GM23338 (cell line): ENCODE results near the gene RBM12. TPM values are rescaled to one million over a fixed set of nuclear protein-coding genes. Genes with fewer than 3 reads are reported as not detected.

Experiments
- ATAC-seq: fragments of 200-7000 bp; cut with Tn5 transposase; 3 replicates; pipeline ENCODE4 v1.9.1; 2020
- DNase-seq: peaks from one replicate; pipeline ENCODE4 v3.0.0-alpha.2; 2015; ENCODE audit warnings: low spot score
- H2AFZ ChIP-seq: fragments of 200-600 bp; sonication (generic); 2 replicates; pipeline ENCODE4 v1.8.0; 2016; ENCODE audit warnings: antibody characterized with exemption, mild to moderate bottlenecking, moderate library complexity
- H3F3A ChIP-seq: fragments of 200-600 bp; sonication (generic); replicated peaks from 2 replicates; pipeline ENCODE4 v1.8.0; 2017; ENCODE audit warnings: antibody characterized with exemption, mixed run types, low read depth
- H3K27ac ChIP-seq: fragments of 200-600 bp; sonication (generic); 2 replicates; pipeline ENCODE4 v1.6.1; 2016; ENCODE audit warnings: low read depth
- H3K27me3 ChIP-seq: fragments of 200-600 bp; sonication (generic); 2 replicates; pipeline ENCODE4 v1.8.0; 2016; ENCODE audit warnings: mild to moderate bottlenecking, mixed run types, moderate library complexity; ENCODE audit not compliant: insufficient read depth
- H3K36me3 ChIP-seq: fragments of 200-600 bp; sonication (generic); 2 replicates; pipeline ENCODE4 v1.8.0; 2016; ENCODE audit warnings: mild to moderate bottlenecking; ENCODE audit not compliant: insufficient read depth
- H3K4me1 ChIP-seq: fragments of 200-600 bp; sonication (generic); 2 replicates; pipeline ENCODE4 v1.8.0; 2016; ENCODE audit warnings: mild to moderate bottlenecking, moderate library complexity; ENCODE audit not compliant: insufficient read depth
- H3K4me2 ChIP-seq: fragments of 200-600 bp; sonication (generic); 2 replicates; pipeline ENCODE4 v1.7.1; 2017; ENCODE audit warnings: mixed run types
- H3K4me3 ChIP-seq: fragments of 200-600 bp; sonication (generic); 2 replicates; pipeline ENCODE4 v1.6.1; 2016; ENCODE audit warnings: mixed run types
- H3K79me2 ChIP-seq: fragments of 200-600 bp; sonication (generic); replicated peaks from 2 replicates; pipeline ENCODE4 v1.8.0; 2017; ENCODE audit warnings: mild to moderate bottlenecking; ENCODE audit not compliant: insufficient read depth
- H3K9me2 ChIP-seq: fragments of 200-600 bp; sonication (generic); 2 replicates; pipeline ENCODE4 v1.8.0; 2017; ENCODE audit not compliant: insufficient read depth
- H4K20me1 ChIP-seq: fragments of 200-600 bp; sonication (generic); replicated peaks from 2 replicates; pipeline ENCODE4 v1.8.0; 2017; ENCODE audit warnings: mild to moderate bottlenecking; ENCODE audit not compliant: insufficient read depth
- H3K27ac Mint-ChIP-seq: 2 replicates; pipeline ENCODE4 v1.8.0; 2020; ENCODE audit warnings: inconsistent platforms, mild to moderate bottlenecking, moderate library complexity, mixed read lengths
- H3K27me3 Mint-ChIP-seq: 3 replicates; pipeline ENCODE4 v1.8.0; 2022; ENCODE audit warnings: low read depth, mild to moderate bottlenecking, moderate library complexity, mixed read lengths, inconsistent platforms; ENCODE audit not compliant: insufficient read depth, poor library complexity
- H3K36me3 Mint-ChIP-seq: 3 replicates; pipeline ENCODE4 v1.8.0; 2021; ENCODE audit warnings: low read depth, mild to moderate bottlenecking, inconsistent platforms, moderate library complexity, mixed read lengths
- H3K4me1 Mint-ChIP-seq: 3 replicates; pipeline ENCODE4 v1.8.0; 2020; ENCODE audit warnings: mild to moderate bottlenecking, inconsistent platforms, mixed read lengths
- H3K4me3 Mint-ChIP-seq: 3 replicates; pipeline ENCODE4 v1.8.0; 2021; ENCODE audit warnings: moderate library complexity, mild to moderate bottlenecking, inconsistent platforms, mixed read lengths
- H3K9me3 Mint-ChIP-seq: 3 replicates; pipeline ENCODE4 v1.8.0; 2020; ENCODE audit warnings: moderate library complexity, mild to moderate bottlenecking, inconsistent platforms, mixed read lengths
- CREB1 ChIP-seq: fragments of 250-450 bp; sonication (Bioruptor Pico); IDR thresholded peaks from 2 replicates; pipeline ENCODE4 v1.5.0; 2020; ENCODE audit warnings: low read depth, mild to moderate bottlenecking, moderate library complexity
- EZH2phosphoT487 ChIP-seq: fragments of 200-600 bp; sonication (generic); IDR thresholded peaks from one replicate; pipeline ENCODE4 v1.8.1; 2018; ENCODE audit warnings: antibody characterized with exemption; ENCODE audit not compliant: unreplicated experiment
- JUNB ChIP-seq: IDR thresholded peaks from one replicate; pipeline ENCODE4 v1.6.1; 2016; ENCODE audit warnings: antibody characterized with exemption; ENCODE audit not compliant: unreplicated experiment
- POLR2AphosphoS5 ChIP-seq: IDR thresholded peaks from 2 replicates; pipeline ENCODE4 v1.6.1; 2016; ENCODE audit warnings: antibody characterized with exemption, low read depth
- polyA plus RNA-seq: library from polyadenylated mRNA; unstranded; fragments of >200 nt; fragmentation: Nextera tagmentation; extraction: Ambion mirVana; gene quantifications from 2 replicates; pipeline ENCODE4 v1.2.1, GENCODE V29; 2016
- total RNA-seq: library from RNA; depleted of rRNA; stranded (reverse); fragments of >200 nt; shearing (Covaris generic); gene quantifications from 2 replicates; pipeline ENCODE4 v1.2.3, GENCODE V29; 2014
- TF ChIP-seq, protein P1 (sequence below): IDR thresholded peaks from 2 replicates; pipeline ENCODE4 v1.6.1; 2016; ENCODE audit warnings: antibody characterized with exemption
- TF ChIP-seq, protein P2 (sequence below), 2 experiments: fragments of 200-600 bp in 1 of 2; sonication (generic) in 1 of 2; conservative IDR thresholded peaks; 2 replicates each; pipeline versions ENCODE4 v1.5.1 to v1.6.1; 2016 to 2017; ENCODE audit warnings: antibody characterized with exemption in 2 of 2, low read depth in 2 of 2, mild to moderate bottlenecking in 2 of 2, moderate library complexity in 1 of 2

RBM12 gene
- total and polyA plus RNA-seq, 2 experiments from 2014 or later: 22.3 to 82.2 TPM

DNA sequence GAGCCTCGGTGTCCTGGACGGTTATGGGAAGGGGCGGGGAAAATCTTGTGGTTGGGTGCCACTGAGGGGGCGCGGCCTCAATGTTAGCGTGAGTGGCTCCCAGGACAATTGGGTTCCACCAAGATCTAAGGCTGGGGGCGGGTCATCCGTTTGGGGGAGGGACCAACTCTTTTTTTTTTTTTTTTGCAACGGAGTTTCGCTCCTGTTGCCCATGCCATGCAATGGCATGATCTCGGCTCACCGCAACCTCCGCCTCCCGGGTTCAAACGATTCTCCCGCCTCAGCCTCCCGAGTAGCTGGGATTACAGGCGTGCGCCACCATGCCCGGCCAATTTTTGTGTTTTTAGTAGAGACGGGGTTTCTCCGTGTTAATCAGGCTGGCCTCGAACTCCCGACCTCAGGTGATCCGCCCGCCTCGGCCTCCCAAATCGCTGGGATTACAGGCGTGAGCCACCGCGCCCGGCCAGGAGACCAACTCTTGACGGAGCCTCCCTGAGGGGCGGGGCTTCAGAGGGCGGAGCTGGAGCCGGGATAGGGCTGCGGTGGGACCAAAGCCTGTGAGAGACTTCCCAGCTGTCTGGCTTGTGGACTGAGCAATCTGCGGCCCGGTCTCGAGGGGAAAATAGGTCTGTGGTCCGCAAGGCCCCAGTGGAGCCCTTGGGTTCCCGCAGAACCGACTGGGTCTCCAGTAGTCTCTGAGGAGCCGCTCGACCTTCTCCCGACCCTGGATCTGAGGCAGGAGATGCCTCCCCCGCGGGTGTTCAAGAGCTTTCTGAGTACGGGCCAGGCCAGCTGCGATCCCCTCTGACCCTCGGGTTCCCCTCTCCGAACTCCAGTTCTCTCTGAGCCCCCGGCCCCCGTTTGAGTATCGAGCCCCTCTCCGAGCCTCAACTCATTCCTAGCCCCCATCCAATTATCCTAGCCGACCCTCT, 48.0 kb downstream of the RBM12 start:
- Histone ChIP-seq H3K9me2 (no peaks in the 10 kb centered on the region), H3K4me1 (peaks cover 21% of the 10 kb centered on the region), H3K27ac (peak overlapping the region; percentile 86; the same call in 1 of the 2 replicates), H3K79me2 (no peaks in the 10 kb centered on the region), H4K20me1 (no peaks in the 10 kb centered on the region), H3F3A (peaks cover 23% of the 10 kb centered on the region), H3K4me3 (peak overlapping the region; percentile 84), H3K27me3 (peaks cover 26% of the 10 kb centered on the region), H2AFZ (peak overlapping the region; percentile 95), H3K36me3 (no peaks in the 10 kb centered on the region), H3K4me2 (peak overlapping the region; percentile 95)
- Mint-ChIP-seq H3K36me3 (no peaks in the 10 kb centered on the region; the same call in 2 of the 3 replicates), H3K27ac (peak overlapping the region; percentile 98), H3K9me3 (no peaks in the 10 kb centered on the region), H3K4me3 (peak overlapping the region; percentile 87), H3K4me1 (peaks cover 14% of the 10 kb centered on the region), H3K27me3 (peaks cover 43% of the 10 kb centered on the region)
- peak; percentile 100 for DNase-seq
- ATAC-seq: peak; percentile 41
- no peak for TF ChIP-seq JUNB
- TF ChIP-seq POLR2AphosphoS5: peak; percentile 29; the same call in 1 of the 2 replicates

DNA sequence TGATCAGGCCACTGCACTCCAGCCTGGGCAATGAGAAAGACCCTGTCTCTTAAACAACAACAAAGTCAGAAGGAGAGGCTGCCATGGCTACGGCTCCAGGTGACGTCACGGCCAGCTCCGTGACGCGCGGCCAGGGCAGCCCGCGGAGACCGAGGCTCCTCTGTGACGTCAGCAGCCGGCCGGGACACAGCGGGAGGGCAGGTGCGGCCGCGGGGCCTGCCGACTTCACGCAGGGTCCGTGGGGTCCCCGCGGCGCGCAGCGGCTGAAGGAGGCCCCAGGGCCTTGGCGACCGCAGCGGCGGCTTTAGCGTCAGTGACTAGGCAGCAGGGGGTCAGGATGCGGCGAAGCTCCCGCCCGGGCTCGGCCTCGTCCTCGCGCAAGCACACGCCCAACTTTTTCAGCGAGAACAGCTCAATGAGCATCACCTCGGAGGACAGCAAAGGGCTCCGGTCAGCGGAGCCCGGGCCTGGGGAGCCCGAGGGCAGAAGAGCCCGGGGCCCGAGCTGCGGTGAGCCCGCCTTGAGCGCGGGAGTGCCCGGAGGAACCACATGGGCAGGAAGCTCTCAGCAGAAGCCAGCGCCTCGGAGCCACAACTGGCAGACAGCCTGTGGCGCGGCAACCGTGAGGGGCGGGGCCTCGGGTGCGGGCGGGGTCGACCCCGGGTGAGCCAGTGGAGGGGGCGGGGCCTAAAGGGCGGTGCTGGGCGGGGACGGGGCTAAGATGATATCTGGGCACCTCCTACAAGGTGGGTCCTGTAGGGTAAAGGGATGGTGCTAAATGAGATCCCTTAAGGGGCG, 48.8 kb downstream of the RBM12 start, which contains the start of gene SPAG4:
SPAG4 (plus strand) TSS at position 163 of the 798 bp plus-strand sequence; CDS start at position 338, 175 bp downstream.
- Mint-ChIP-seq H3K4me3 (peak within 1 kb of the TSS; percentile 87), H3K36me3 (no peaks in the 10 kb centered on the region; the same call in 2 of the 3 replicates), H3K4me1 (peaks cover 14% of the 10 kb centered on the region), H3K27me3 (peaks cover 40% of the 10 kb centered on the region), H3K9me3 (no peaks in the 10 kb centered on the region), H3K27ac (peak within 1 kb of the TSS; percentile 98)
- peak within 1 kb of the TSS; percentile 95 for H2AFZ ChIP-seq
- TF ChIP-seq POLR2AphosphoS5 (peak; percentile 77), EZH2phosphoT487 (no peak), CREB1 (CRISPR knock-in tag) (peak; percentile 99)
- TF ChIP-seq, protein P1, sequence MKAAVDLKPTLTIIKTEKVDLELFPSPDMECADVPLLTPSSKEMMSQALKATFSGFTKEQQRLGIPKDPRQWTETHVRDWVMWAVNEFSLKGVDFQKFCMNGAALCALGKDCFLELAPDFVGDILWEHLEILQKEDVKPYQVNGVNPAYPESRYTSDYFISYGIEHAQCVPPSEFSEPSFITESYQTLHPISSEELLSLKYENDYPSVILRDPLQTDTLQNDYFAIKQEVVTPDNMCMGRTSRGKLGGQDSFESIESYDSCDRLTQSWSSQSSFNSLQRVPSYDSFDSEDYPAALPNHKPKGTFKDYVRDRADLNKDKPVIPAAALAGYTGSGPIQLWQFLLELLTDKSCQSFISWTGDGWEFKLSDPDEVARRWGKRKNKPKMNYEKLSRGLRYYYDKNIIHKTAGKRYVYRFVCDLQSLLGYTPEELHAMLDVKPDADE: no peak
- TF ChIP-seq, protein P2, sequence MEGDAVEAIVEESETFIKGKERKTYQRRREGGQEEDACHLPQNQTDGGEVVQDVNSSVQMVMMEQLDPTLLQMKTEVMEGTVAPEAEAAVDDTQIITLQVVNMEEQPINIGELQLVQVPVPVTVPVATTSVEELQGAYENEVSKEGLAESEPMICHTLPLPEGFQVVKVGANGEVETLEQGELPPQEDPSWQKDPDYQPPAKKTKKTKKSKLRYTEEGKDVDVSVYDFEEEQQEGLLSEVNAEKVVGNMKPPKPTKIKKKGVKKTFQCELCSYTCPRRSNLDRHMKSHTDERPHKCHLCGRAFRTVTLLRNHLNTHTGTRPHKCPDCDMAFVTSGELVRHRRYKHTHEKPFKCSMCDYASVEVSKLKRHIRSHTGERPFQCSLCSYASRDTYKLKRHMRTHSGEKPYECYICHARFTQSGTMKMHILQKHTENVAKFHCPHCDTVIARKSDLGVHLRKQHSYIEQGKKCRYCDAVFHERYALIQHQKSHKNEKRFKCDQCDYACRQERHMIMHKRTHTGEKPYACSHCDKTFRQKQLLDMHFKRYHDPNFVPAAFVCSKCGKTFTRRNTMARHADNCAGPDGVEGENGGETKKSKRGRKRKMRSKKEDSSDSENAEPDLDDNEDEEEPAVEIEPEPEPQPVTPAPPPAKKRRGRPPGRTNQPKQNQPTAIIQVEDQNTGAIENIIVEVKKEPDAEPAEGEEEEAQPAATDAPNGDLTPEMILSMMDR (conservative IDR thresholded peaks at IDR 0.05; ENCODE audit: low read depth in 2 of 2): no peak
- H3K9me2 ChIP-seq: no peaks in the 10 kb centered on the region
- no peaks in the 10 kb centered on the region for H3K79me2 ChIP-seq
- peaks cover 23% of the 10 kb centered on the region for H3F3A ChIP-seq
- H3K27ac ChIP-seq: peak within 1 kb of the TSS; percentile 86; the same call in 1 of the 2 replicates
- H3K4me3 ChIP-seq: peak within 1 kb of the TSS; percentile 84
- no peaks in the 10 kb centered on the region for H3K36me3 ChIP-seq
- peak; percentile 67 for ATAC-seq
- H3K4me2 ChIP-seq: peak within 1 kb of the TSS; percentile 95
- DNase-seq: peak; percentile 74
- H3K27me3 ChIP-seq: peaks cover 26% of the 10 kb centered on the region
- peaks cover 21% of the 10 kb centered on the region for H3K4me1 ChIP-seq
- no peaks in the 10 kb centered on the region for H4K20me1 ChIP-seq
